ENCODE measurements around the gene MYOM1.

Gene MYOM1

DNA sequence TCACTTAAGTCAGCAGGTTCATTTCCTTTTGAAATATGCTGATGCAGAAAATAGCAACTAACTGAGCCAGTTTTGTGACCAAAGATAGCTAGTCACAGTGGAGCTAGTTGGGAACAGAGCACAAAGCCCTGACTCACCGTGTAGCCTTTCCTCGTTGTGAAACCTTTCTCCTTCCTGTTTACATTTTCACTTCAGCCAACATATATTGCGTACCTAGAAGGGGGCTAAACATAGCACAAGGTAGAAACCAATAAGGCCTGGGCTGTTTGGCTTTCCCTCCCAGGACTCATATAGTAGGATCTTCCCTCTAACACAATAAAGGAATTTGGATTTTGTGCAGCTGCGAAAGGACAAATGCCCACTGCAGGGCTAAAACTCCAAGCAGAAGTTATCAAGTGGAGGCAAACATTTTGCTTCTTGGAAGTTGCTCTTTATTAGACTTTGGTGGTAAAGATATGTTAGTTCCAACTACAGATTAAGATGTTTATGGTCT lies 182.3 kb downstream of the MYOM1 start:
- no peaks in the 10 kb centered on the region for H3F3A ChIP-seq (ENCODE audit: control insufficient read depth, insufficient read depth)
- H3K79me2 ChIP-seq (ENCODE audit: control insufficient read depth, low read length), result no peaks in the 10 kb centered on the region
- H3K27ac ChIP-seq (ENCODE audit: low read depth, low read length), result no peak overlapping the region
- H3K4me3 ChIP-seq (ENCODE audit: low read length), result no peak overlapping the region
- no peaks in the 10 kb centered on the region for H4K20me1 ChIP-seq (ENCODE audit: control insufficient read depth, insufficient read depth, low read depth, low read length)
- H3K9me3 ChIP-seq (ENCODE audit: control insufficient read depth, insufficient read depth, low read length), result no peaks in the 10 kb centered on the region
- no peaks in the 10 kb centered on the region for H3K9me2 ChIP-seq (replicated peaks; ENCODE audit: control insufficient read depth, low read length)
- H3K4me2 ChIP-seq (ENCODE audit: low read length), result peak overlapping the region; percentile 3; the same call in 1 of the 2 replicates
- no peaks in the 10 kb centered on the region for H3K36me3 ChIP-seq (ENCODE audit: control insufficient read depth, low read length)
- no peak for TF ChIP-seq EZH2phosphoT487 (IDR thresholded peaks at IDR 0.05; ENCODE audit: borderline replicate concordance, low read length)
- TF ChIP-seq, protein P1, sequence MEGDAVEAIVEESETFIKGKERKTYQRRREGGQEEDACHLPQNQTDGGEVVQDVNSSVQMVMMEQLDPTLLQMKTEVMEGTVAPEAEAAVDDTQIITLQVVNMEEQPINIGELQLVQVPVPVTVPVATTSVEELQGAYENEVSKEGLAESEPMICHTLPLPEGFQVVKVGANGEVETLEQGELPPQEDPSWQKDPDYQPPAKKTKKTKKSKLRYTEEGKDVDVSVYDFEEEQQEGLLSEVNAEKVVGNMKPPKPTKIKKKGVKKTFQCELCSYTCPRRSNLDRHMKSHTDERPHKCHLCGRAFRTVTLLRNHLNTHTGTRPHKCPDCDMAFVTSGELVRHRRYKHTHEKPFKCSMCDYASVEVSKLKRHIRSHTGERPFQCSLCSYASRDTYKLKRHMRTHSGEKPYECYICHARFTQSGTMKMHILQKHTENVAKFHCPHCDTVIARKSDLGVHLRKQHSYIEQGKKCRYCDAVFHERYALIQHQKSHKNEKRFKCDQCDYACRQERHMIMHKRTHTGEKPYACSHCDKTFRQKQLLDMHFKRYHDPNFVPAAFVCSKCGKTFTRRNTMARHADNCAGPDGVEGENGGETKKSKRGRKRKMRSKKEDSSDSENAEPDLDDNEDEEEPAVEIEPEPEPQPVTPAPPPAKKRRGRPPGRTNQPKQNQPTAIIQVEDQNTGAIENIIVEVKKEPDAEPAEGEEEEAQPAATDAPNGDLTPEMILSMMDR (IDR thresholded peaks at IDR 0.05; ENCODE audit: low read depth, low read length, poor library complexity, severe bottlenecking), result no peak
- H3K4me1 ChIP-seq (ENCODE audit: control insufficient read depth, low read length), result peaks cover 5% of the 10 kb centered on the region
- no peaks in the 10 kb centered on the region for H3K27me3 ChIP-seq (ENCODE audit: control insufficient read depth, low read length)

DNA sequence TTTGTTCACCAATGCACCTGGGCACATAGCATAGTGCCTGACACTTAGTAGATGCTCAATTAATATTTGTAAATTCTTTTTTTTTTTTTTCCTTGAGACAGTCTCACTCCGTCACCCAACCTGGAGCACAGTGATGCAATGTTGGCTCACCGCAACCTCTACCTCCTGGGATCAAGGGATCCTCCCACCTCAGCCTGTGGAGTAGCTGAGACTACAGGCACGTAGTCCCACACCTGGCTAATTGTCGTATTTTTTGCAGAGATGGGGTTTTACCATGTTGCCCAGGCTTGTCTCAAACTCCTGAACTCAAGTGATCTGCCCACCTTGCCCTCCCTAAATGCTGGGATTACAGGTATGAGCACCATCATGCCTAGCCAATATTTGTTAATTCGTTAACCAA lies 183.7 kb downstream of the MYOM1 start:
- no peak overlapping the region for H3K4me2 ChIP-seq (ENCODE audit: low read length)
- H4K20me1 ChIP-seq (ENCODE audit: control insufficient read depth, insufficient read depth, low read depth, low read length), result no peaks in the 10 kb centered on the region
- H3K27ac ChIP-seq (ENCODE audit: low read depth, low read length), result no peak overlapping the region
- TF ChIP-seq, protein P1 (IDR thresholded peaks at IDR 0.05; ENCODE audit: low read depth, low read length, poor library complexity, severe bottlenecking), result no peak
- TF ChIP-seq EZH2phosphoT487 (IDR thresholded peaks at IDR 0.05; ENCODE audit: borderline replicate concordance, low read length), result no peak
- no peak overlapping the region for H3K4me3 ChIP-seq (ENCODE audit: low read length)
- no peaks in the 10 kb centered on the region for H3F3A ChIP-seq (ENCODE audit: control insufficient read depth, insufficient read depth)
- no peaks in the 10 kb centered on the region for H3K27me3 ChIP-seq (ENCODE audit: control insufficient read depth, low read length)
- H3K36me3 ChIP-seq (ENCODE audit: control insufficient read depth, low read length), result no peaks in the 10 kb centered on the region
- H3K79me2 ChIP-seq (ENCODE audit: control insufficient read depth, low read length), result no peaks in the 10 kb centered on the region
- H3K9me2 ChIP-seq (replicated peaks; ENCODE audit: control insufficient read depth, low read length), result no peaks in the 10 kb centered on the region
- peaks cover 5% of the 10 kb centered on the region for H3K4me1 ChIP-seq (ENCODE audit: control insufficient read depth, low read length)
- H3K9me3 ChIP-seq (ENCODE audit: control insufficient read depth, insufficient read depth, low read length), result no peaks in the 10 kb centered on the region

DNA sequence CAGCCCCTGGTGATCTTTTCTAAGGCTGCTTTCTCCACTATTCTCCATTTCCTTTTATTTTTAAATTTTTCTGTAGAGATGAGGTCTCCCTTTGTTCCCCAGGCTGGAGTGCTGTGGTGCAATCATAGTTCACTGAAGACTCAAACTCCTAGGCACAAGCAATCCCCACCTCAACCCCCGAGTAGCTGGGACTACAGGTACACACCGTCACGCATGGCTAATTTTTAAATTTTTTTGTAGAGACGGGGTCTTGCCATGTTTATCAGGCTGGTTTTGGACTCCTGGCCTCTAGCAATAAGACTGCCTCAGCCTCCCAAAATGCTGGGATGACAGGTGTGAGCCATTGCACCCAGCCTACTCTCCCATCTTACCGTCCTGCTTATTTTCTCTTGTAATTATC lies 184.1 kb downstream of the MYOM1 start:
- no peak overlapping the region for H3K4me2 ChIP-seq (ENCODE audit: low read length)
- H3K4me1 ChIP-seq (ENCODE audit: control insufficient read depth, low read length), result peaks cover 5% of the 10 kb centered on the region
- no peaks in the 10 kb centered on the region for H3K9me3 ChIP-seq (ENCODE audit: control insufficient read depth, insufficient read depth, low read length)
- no peaks in the 10 kb centered on the region for H4K20me1 ChIP-seq (ENCODE audit: control insufficient read depth, insufficient read depth, low read depth, low read length)
- H3K9me2 ChIP-seq (replicated peaks; ENCODE audit: control insufficient read depth, low read length), result no peaks in the 10 kb centered on the region
- no peaks in the 10 kb centered on the region for H3K27me3 ChIP-seq (ENCODE audit: control insufficient read depth, low read length)
- no peak overlapping the region for H3K4me3 ChIP-seq (ENCODE audit: low read length)
- no peaks in the 10 kb centered on the region for H3K36me3 ChIP-seq (ENCODE audit: control insufficient read depth, low read length)
- no peaks in the 10 kb centered on the region for H3K79me2 ChIP-seq (ENCODE audit: control insufficient read depth, low read length)
- no peaks in the 10 kb centered on the region for H3F3A ChIP-seq (ENCODE audit: control insufficient read depth, insufficient read depth)
- TF ChIP-seq, protein P1 (IDR thresholded peaks at IDR 0.05; ENCODE audit: low read depth, low read length, poor library complexity, severe bottlenecking), result no peak
- no peak for TF ChIP-seq EZH2phosphoT487 (IDR thresholded peaks at IDR 0.05; ENCODE audit: borderline replicate concordance, low read length)
- H3K27ac ChIP-seq (ENCODE audit: low read depth, low read length), result no peak overlapping the region

Data from DOHH2 (cell line).